ENCODE data around the gene C1orf159.
A peak's percentile ranks its signal among the peaks of the same experiment; 100 is the strongest.

The C1orf159 gene

GRCh38 chr1:1037366-1038327, 78.2 kb downstream of the C1orf159 start:
- DNase-seq (ENCODE audit: low read depth) = no peak

GRCh38 chr1:1035291-1035943, 80.5 kb downstream of the C1orf159 start:
- DNase-seq (ENCODE audit: low read depth) = no peak

GRCh38 chr1:1034439-1034781, 81.5 kb downstream of the C1orf159 start:
- DNase-seq (ENCODE audit: low read depth) = no peak

- DNase-seq (ENCODE audit: low read depth) = no peak
These were observed 82.0 kb downstream of the C1orf159 start for GRCh38 chr1:1033731-1034438.

GRCh38 chr1:1033009-1033587, 82.8 kb downstream of the C1orf159 start:
- DNase-seq (ENCODE audit: low read depth) = peak; percentile 55

- DNase-seq (ENCODE audit: low read depth) = no peak
These were observed 83.5 kb downstream of the C1orf159 start for GRCh38 chr1:1032424-1032823.
